T1000 (cell line): ENCODE measurements around the gene SENP5.
"Not testable (repeated sequence)": the region's sequence is repeated elsewhere in the genome, so short reads cannot be mapped to it uniquely, and the experiment has no call there.

ENCODE experiments used
- DNase-seq: peaks from one replicate; lab custom pipeline; 2025; ENCODE audit warnings: mixed read lengths; lab: John Stamatoyannopoulos, UW

SENP5 gene

GRCh38 chr3:196867507-196868296, at the start of gene SENP5:
SENP5 (plus strand) TSS chr3:196867920; CDS start chr3:196885182, 17,262 bp downstream.
- DNase-seq = peak; percentile 72

- no peak for DNase-seq
Measured at GRCh38 chr3:196821806-196822355, 45.8 kb upstream of the SENP5 start.

- not testable (repeated sequence) for DNase-seq
Measured at GRCh38 chr3:196829651-196830050, 38.1 kb upstream of the SENP5 start.

- DNase-seq = no peak
Measured at GRCh38 chr3:196835086-196835485, 32.6 kb upstream of the SENP5 start.

GRCh38 chr3:196836626-196837025, 31.1 kb upstream of the SENP5 start:
- not testable (repeated sequence) for DNase-seq

- no peak for DNase-seq
Measured at GRCh38 chr3:196837819-196838420, 29.8 kb upstream of the SENP5 start.

GRCh38 chr3:196839351-196839750, 28.4 kb upstream of the SENP5 start:
- not testable (repeated sequence) for DNase-seq

- DNase-seq = no peak
Measured at GRCh38 chr3:196842567-196843434, 24.9 kb upstream of the SENP5 start.

GRCh38 chr3:196843435-196844110, 24.1 kb upstream of the SENP5 start:
- DNase-seq = no peak

- not testable (repeated sequence) for DNase-seq
Measured at GRCh38 chr3:196844235-196845219, 23.2 kb upstream of the SENP5 start.

GRCh38 chr3:196848375-196848774, 19.3 kb upstream of the SENP5 start:
- DNase-seq = not testable (repeated sequence)

- DNase-seq = no peak
Measured at GRCh38 chr3:196849180-196849741, 18.5 kb upstream of the SENP5 start.

GRCh38 chr3:196863000-196863399, 4.7 kb upstream of the SENP5 start:
- not testable (repeated sequence) for DNase-seq

GRCh38 chr3:196867155-196867506, 589 bp upstream of the SENP5 start:
- DNase-seq = no peak

- DNase-seq = no peak
Measured at GRCh38 chr3:196868297-196868661, 559 bp downstream of the SENP5 start.

- no peak for DNase-seq
Measured at GRCh38 chr3:196872316-196872715, 4.6 kb downstream of the SENP5 start.

- DNase-seq = not testable (repeated sequence)
Measured at GRCh38 chr3:196874511-196875094, 6.9 kb downstream of the SENP5 start.

- DNase-seq = no peak
Measured at GRCh38 chr3:196875258-196875657, 7.5 kb downstream of the SENP5 start.

GRCh38 chr3:196883361-196883760, 15.6 kb downstream of the SENP5 start:
- no peak for DNase-seq

- no peak for DNase-seq
Measured at GRCh38 chr3:196886144-196886543, 18.4 kb downstream of the SENP5 start.
